Upper lobe of left lung (tissue), 4 donors: Measurements from ENCODE around the gene GUCY1B1.

ENCODE experiments used
- POLR2AphosphoS5 ChIP-seq, 2 donors: sonication (generic); formaldehyde crosslinking; IDR thresholded peaks; one replicate each; pipeline ENCODE4 v1.5.1; 2017; ENCODE audit warnings: antibody characterized with exemption in 2 of 2
- TF ChIP-seq, protein P1 (sequence below), 6 experiments: fragments of 450-650 bp in 4 of 6; fragments of 200-600 bp in 2 of 6; sonication (generic) in 2 of 6; IDR thresholded peaks; one replicate each; pipeline ENCODE4 v1.5.1; 2016 to 2019; ENCODE audit warnings: antibody characterized with exemption in 6 of 6

DNA sequence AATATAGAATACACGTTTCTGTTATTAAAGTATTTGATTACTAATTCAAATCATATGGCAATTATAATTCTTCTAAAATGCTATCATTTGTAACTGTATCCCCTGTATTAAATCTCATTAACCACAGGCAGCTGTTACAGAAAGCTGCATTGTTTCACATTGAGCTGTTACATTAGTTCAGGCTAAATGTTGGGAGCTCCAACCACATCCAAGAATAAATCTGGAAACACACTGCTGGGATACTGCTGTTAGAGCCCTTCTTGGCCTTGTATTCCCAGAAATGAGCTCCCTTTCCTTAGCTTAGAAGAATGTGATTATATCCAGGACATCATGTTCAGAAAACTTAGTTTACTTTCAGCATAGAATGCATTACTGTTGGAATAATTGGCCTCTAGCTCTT lies 48.2 kb downstream of the GUCY1B1 start:
- no peak for TF ChIP-seq POLR2AphosphoS5 (IDR thresholded peaks at IDR 0.05)
- TF ChIP-seq, protein P1, sequence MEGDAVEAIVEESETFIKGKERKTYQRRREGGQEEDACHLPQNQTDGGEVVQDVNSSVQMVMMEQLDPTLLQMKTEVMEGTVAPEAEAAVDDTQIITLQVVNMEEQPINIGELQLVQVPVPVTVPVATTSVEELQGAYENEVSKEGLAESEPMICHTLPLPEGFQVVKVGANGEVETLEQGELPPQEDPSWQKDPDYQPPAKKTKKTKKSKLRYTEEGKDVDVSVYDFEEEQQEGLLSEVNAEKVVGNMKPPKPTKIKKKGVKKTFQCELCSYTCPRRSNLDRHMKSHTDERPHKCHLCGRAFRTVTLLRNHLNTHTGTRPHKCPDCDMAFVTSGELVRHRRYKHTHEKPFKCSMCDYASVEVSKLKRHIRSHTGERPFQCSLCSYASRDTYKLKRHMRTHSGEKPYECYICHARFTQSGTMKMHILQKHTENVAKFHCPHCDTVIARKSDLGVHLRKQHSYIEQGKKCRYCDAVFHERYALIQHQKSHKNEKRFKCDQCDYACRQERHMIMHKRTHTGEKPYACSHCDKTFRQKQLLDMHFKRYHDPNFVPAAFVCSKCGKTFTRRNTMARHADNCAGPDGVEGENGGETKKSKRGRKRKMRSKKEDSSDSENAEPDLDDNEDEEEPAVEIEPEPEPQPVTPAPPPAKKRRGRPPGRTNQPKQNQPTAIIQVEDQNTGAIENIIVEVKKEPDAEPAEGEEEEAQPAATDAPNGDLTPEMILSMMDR (IDR thresholded peaks at IDR 0.05): no peak
